HEK293 (cell line): ENCODE results near the gene RPS19BP1.

Experiments used
- GFI1B ChIP-seq: fragments of 450-650 bp; formaldehyde crosslinking; IDR thresholded peaks from 2 replicates; pipeline ENCODE4 v1.5.1; 2016; ENCODE audit warnings: missing biosample characterization, missing genetic modification characterization
- HOXC10 ChIP-seq: sonication (generic); formaldehyde crosslinking; IDR thresholded peaks from 2 replicates; pipeline ENCODE4 v1.8.1; 2023; ENCODE audit warnings: mild to moderate bottlenecking, missing genetic modification reagents
- INSM2 ChIP-seq: fragments of 450-650 bp; formaldehyde crosslinking; IDR thresholded peaks from 2 replicates; pipeline ENCODE4 v1.5.1; 2016; ENCODE audit warnings: missing biosample characterization, missing genetic modification characterization
- KLF17 ChIP-seq: fragments of 450-650 bp; formaldehyde crosslinking; IDR thresholded peaks from 2 replicates; pipeline ENCODE4 v1.5.1; 2016; ENCODE audit warnings: missing biosample characterization, missing genetic modification characterization
- PATZ1 ChIP-seq: fragments of 450-650 bp; formaldehyde crosslinking; IDR thresholded peaks from 2 replicates; pipeline ENCODE4 v1.5.1; 2016; ENCODE audit warnings: missing biosample characterization, missing genetic modification characterization
- PBX3 ChIP-seq: sonication (generic); formaldehyde crosslinking; IDR thresholded peaks from 2 replicates; pipeline ENCODE4 v1.8.1; 2022; ENCODE audit warnings: mild to moderate bottlenecking, moderate library complexity, missing genetic modification reagents
- SP2 ChIP-seq: fragments of 450-650 bp; formaldehyde crosslinking; IDR thresholded peaks from 2 replicates; pipeline ENCODE4 v1.5.1; 2016; ENCODE audit warnings: missing biosample characterization, missing genetic modification characterization
- ZBTB10 ChIP-seq: fragments of 450-650 bp; formaldehyde crosslinking; IDR thresholded peaks from 2 replicates; pipeline ENCODE4 v1.5.1; 2016; ENCODE audit warnings: missing biosample characterization, missing genetic modification characterization
- ZBTB20 ChIP-seq: fragments of 450-650 bp; formaldehyde crosslinking; IDR thresholded peaks from 2 replicates; pipeline ENCODE4 v1.5.1; 2016; ENCODE audit warnings: missing biosample characterization, missing genetic modification characterization
- ZBTB26 ChIP-seq: fragments of 450-650 bp; formaldehyde crosslinking; optimal IDR thresholded peaks from 2 replicates; pipeline ENCODE3; 2016; ENCODE audit warnings: missing biosample characterization, mild to moderate bottlenecking, missing genetic modification characterization
- ZBTB7A ChIP-seq: fragments of 450-650 bp; formaldehyde crosslinking; IDR thresholded peaks from 2 replicates; pipeline ENCODE4 v1.5.1; 2016; ENCODE audit warnings: low read depth, missing biosample characterization, missing genetic modification characterization
- ZNF114 ChIP-seq: fragments of 450-650 bp; formaldehyde crosslinking; IDR thresholded peaks from 2 replicates; pipeline ENCODE4 v1.5.0; 2017; ENCODE audit warnings: missing biosample characterization, missing genetic modification characterization
- ZNF140 ChIP-seq: fragments of 450-650 bp; formaldehyde crosslinking; IDR thresholded peaks from 2 replicates; pipeline ENCODE4 v1.5.1; 2016; ENCODE audit warnings: missing biosample characterization, missing genetic modification characterization
- ZNF16 ChIP-seq: fragments of 450-650 bp; formaldehyde crosslinking; IDR thresholded peaks from 2 replicates; pipeline ENCODE4 v1.5.1; 2016; ENCODE audit warnings: low read depth, missing biosample characterization, missing genetic modification characterization
- ZNF2 ChIP-seq: fragments of 450-650 bp; formaldehyde crosslinking; IDR thresholded peaks from 2 replicates; pipeline ENCODE4 v1.5.1; 2016; ENCODE audit warnings: missing biosample characterization, missing genetic modification characterization
- ZNF239 ChIP-seq: fragments of 450-650 bp; formaldehyde crosslinking; IDR thresholded peaks from 2 replicates; pipeline ENCODE4 v1.5.1; 2016; ENCODE audit warnings: missing biosample characterization, missing genetic modification characterization
- ZNF335 ChIP-seq: fragments of 450-650 bp; formaldehyde crosslinking; conservative IDR thresholded peaks from 2 replicates; pipeline ENCODE4 v1.5.1; 2016; ENCODE audit warnings: missing biosample characterization, missing genetic modification characterization
- ZNF449 ChIP-seq: fragments of 450-650 bp; formaldehyde crosslinking; IDR thresholded peaks from 2 replicates; pipeline ENCODE4 v1.5.1; 2017; ENCODE audit warnings: missing biosample characterization, mild to moderate bottlenecking, missing genetic modification characterization, moderate library complexity
- ZNF580 ChIP-seq: fragments of 450-650 bp; formaldehyde crosslinking; IDR thresholded peaks from 2 replicates; pipeline ENCODE4 v1.5.1; 2016; ENCODE audit warnings: missing biosample characterization, missing genetic modification characterization
- ZNF645 ChIP-seq: fragments of 450-650 bp; formaldehyde crosslinking; IDR thresholded peaks from 2 replicates; pipeline ENCODE4; 2016; ENCODE audit warnings: missing biosample characterization, missing genetic modification characterization
- ZNF660 ChIP-seq: fragments of 450-650 bp; IDR thresholded peaks from 2 replicates; pipeline ENCODE4 v1.5.1; 2018; ENCODE audit warnings: missing biosample characterization, mild to moderate bottlenecking, missing genetic modification characterization
- ZNF791 ChIP-seq: fragments of 450-650 bp; formaldehyde crosslinking; IDR thresholded peaks from 2 replicates; pipeline ENCODE4 v1.5.1; 2016; ENCODE audit warnings: missing biosample characterization, missing genetic modification characterization
- ZNF792 ChIP-seq: fragments of 450-650 bp; formaldehyde crosslinking; IDR thresholded peaks from 2 replicates; pipeline ENCODE4 v1.5.1; 2016; ENCODE audit warnings: missing biosample characterization, missing genetic modification characterization
- ZSCAN30 ChIP-seq: fragments of 450-650 bp; IDR thresholded peaks from 2 replicates; pipeline ENCODE4 v1.5.1; 2018; ENCODE audit warnings: missing biosample characterization, mild to moderate bottlenecking, missing genetic modification characterization, moderate library complexity

Gene RPS19BP1

GRCh38 chr22:39519681-39520225, 12.8 kb downstream of the RPS19BP1 start (continued):
- TF ChIP-seq INSM2 (no peak), ZNF791 (tag by site-specific recombination) (no peak), GFI1B (no peak), ZNF792 (tag by site-specific recombination) (no peak), ZNF660 (tag by site-specific recombination) (peak; percentile 86), PBX3 (CRISPR knock-in tag) (peak; percentile 37; the same call in 1 of the 2 replicates), ZNF449 (tag by site-specific recombination) (0 out of 2 replicates have a peak, but pooled peaks have one; percentile 54), KLF17 (peak; percentile 44; the same call in 1 of the 2 replicates), ZNF335 (peak; percentile 93), ZNF16 (tag by site-specific recombination) (no peak), ZNF645 (tag by site-specific recombination) (no peak), HOXC10 (no peak), ZBTB20 (tag by site-specific recombination) (peak; percentile 75; the same call in 1 of the 2 replicates), ZNF114 (tag by site-specific recombination) (no peak), ZSCAN30 (tag by site-specific recombination) (peak; percentile 47), SP2 (tag by site-specific recombination) (peak; percentile 93), PATZ1 (tag by site-specific recombination) (peak; percentile 87), ZNF2 (tag by site-specific recombination) (peak; percentile 84), ZBTB26 (tag by site-specific recombination) (peak; percentile 69), ZBTB10 (tag by site-specific recombination) (peak; percentile 91), ZNF140 (tag by site-specific recombination) (no peak), ZNF580 (tag by site-specific recombination) (0 out of 2 replicates have a peak, but pooled peaks have one; percentile 8), ZNF239 (no peak), ZBTB7A (peak; percentile 94)
